Mesendoderm (in vitro differentiated cells): ENCODE data around the gene CORO1C.
"Not testable (repeated sequence)": the region's sequence is repeated elsewhere in the genome, so short reads cannot be mapped to it uniquely, and the experiment has no call there.

Experiments
- DNase-seq: peaks from one replicate; pipeline ENCODE4 v3.0.0; 2013
- H2AK5ac ChIP-seq: 2 replicates; pipeline ENCODE4 v1.6.1; 2013; ENCODE audit warnings: low read length, inconsistent platforms
- H2BK120ac ChIP-seq: 2 replicates; pipeline ENCODE4 v1.6.1; 2013; ENCODE audit warnings: low read depth, mild to moderate bottlenecking, low read length, moderate library complexity, mixed read lengths
- H2BK15ac ChIP-seq: replicated peaks from 2 replicates; pipeline ENCODE4 v1.6.1; 2013; ENCODE audit warnings: low read depth, mild to moderate bottlenecking, moderate library complexity
- H2BK5ac ChIP-seq: 2 replicates; pipeline ENCODE4 v1.6.1; 2013; ENCODE audit warnings: low read length, inconsistent platforms
- H3K18ac ChIP-seq: 2 replicates; pipeline ENCODE4 v1.6.1; 2013; ENCODE audit warnings: mild to moderate bottlenecking, low read length, mixed read lengths
- H3K23ac ChIP-seq: one replicate; pipeline ENCODE4 v1.6.1; 2013; ENCODE audit warnings: low read length
- H3K27ac ChIP-seq: 2 replicates; pipeline ENCODE4 v1.5.1; 2013; ENCODE audit warnings: low read depth, mild to moderate bottlenecking, inconsistent platforms, low read length, moderate library complexity
- H3K27me3 ChIP-seq: 2 replicates; pipeline ENCODE4 v1.6.1; 2013; ENCODE audit warnings: low read length, control low read depth, mild to moderate bottlenecking, inconsistent platforms; ENCODE audit not compliant: insufficient read depth, poor library complexity
- H3K36me3 ChIP-seq: 2 replicates; pipeline ENCODE4 v1.6.1; 2013; ENCODE audit warnings: low read length, inconsistent platforms; ENCODE audit not compliant: control insufficient read depth, insufficient read depth
- H3K4ac ChIP-seq: one replicate; pipeline ENCODE4 v1.6.1; 2013; ENCODE audit warnings: low read depth, mild to moderate bottlenecking, low read length, moderate library complexity
- H3K4me1 ChIP-seq: 2 replicates; pipeline ENCODE4 v1.6.1; 2013; ENCODE audit warnings: low read depth, low read length, inconsistent platforms; ENCODE audit not compliant: control insufficient read depth
- H3K4me2 ChIP-seq: 2 replicates; pipeline ENCODE4 v1.6.1; 2013; ENCODE audit warnings: low read length
- H3K4me3 ChIP-seq: 2 replicates; pipeline ENCODE4 v1.5.1; 2013; ENCODE audit warnings: mild to moderate bottlenecking, low read length
- H3K56ac ChIP-seq: one replicate; pipeline ENCODE4 v1.6.1; 2013; ENCODE audit warnings: low read length
- H3K79me1 ChIP-seq: 2 replicates; pipeline ENCODE4 v1.6.1; 2013; ENCODE audit warnings: low read length, inconsistent platforms
- H3K79me2 ChIP-seq: 2 replicates; pipeline ENCODE4 v1.6.1; 2013; ENCODE audit warnings: mild to moderate bottlenecking, low read length; ENCODE audit not compliant: control insufficient read depth, insufficient read depth
- H3K9ac ChIP-seq: 2 replicates; pipeline ENCODE4 v1.6.1; 2013; ENCODE audit warnings: low read length, inconsistent platforms
- H4K5ac ChIP-seq: one replicate; pipeline ENCODE4 v1.6.1; 2013; ENCODE audit warnings: low read length
- H4K8ac ChIP-seq: one replicate; pipeline ENCODE4 v1.6.1; 2013; ENCODE audit warnings: low read depth, mild to moderate bottlenecking, control low read depth, low read length, moderate library complexity
- WGBS: extraction: QIAGEN DNeasy Blood & Tissue Kit; methylation state at CpG from one replicate; pipeline ENCODE4 v1.1.7; 2013; ENCODE audit warnings: low lambda C conversion rate, missing lambda C conversion rate; ENCODE audit not compliant: insufficient coverage; ENCODE audit errors: extremely low coverage; 5-methylcytosine and 5-hydroxymethylcytosine counted together

CORO1C gene

GRCh38 chr12:108751821-108752220, 20.5 kb upstream of the CORO1C start:
- DNase-seq, result no peak

GRCh38 chr12:108751003-108751402, 19.7 kb upstream of the CORO1C start:
- not testable (repeated sequence) for DNase-seq, H3K23ac ChIP-seq, H3K79me1 ChIP-seq, H3K79me2 ChIP-seq, H3K36me3 ChIP-seq, H2BK120ac ChIP-seq, H3K56ac ChIP-seq, H3K4me2 ChIP-seq, H3K4ac ChIP-seq, H3K27ac ChIP-seq, H4K8ac ChIP-seq, H3K18ac ChIP-seq, H3K9ac ChIP-seq, H2BK15ac ChIP-seq, H3K4me1 ChIP-seq, H2AK5ac ChIP-seq, H2BK5ac ChIP-seq, H3K27me3 ChIP-seq, H3K4me3 ChIP-seq, H4K5ac ChIP-seq
- WGBS, result no CpG with 5 or more reads among the region's 4 CpGs

More at GRCh38 chr12:108751821-108752220, 20.5 kb upstream of the CORO1C start:
- H3K4me3 ChIP-seq, result no peak overlapping the region
- no peak overlapping the region for H2BK15ac ChIP-seq
- no CpG with 5 or more reads among the region's 4 CpGs for WGBS
- no peaks in the 10 kb centered on the region for H3K79me1 ChIP-seq
- no peak overlapping the region for H3K23ac ChIP-seq
- no peaks in the 10 kb centered on the region for H3K4me1 ChIP-seq
- no peak overlapping the region for H2AK5ac ChIP-seq
- no peak overlapping the region for H3K4ac ChIP-seq
- no peak overlapping the region for H3K27ac ChIP-seq
- H2BK120ac ChIP-seq, result no peak overlapping the region
- no peak overlapping the region for H4K5ac ChIP-seq
- H3K27me3 ChIP-seq, result no peaks in the 10 kb centered on the region
- H2BK5ac ChIP-seq, result no peak overlapping the region
- H4K8ac ChIP-seq, result no peak overlapping the region
- H3K79me2 ChIP-seq, result no peaks in the 10 kb centered on the region
- H3K56ac ChIP-seq, result no peak overlapping the region
- H3K36me3 ChIP-seq, result no peaks in the 10 kb centered on the region
- H3K4me2 ChIP-seq, result no peak overlapping the region
- H3K9ac ChIP-seq, result no peak overlapping the region
- H3K18ac ChIP-seq, result no peak overlapping the region

- no peaks in the 10 kb centered on the region for H3K36me3 ChIP-seq
- no peak overlapping the region for H3K27ac ChIP-seq
- H3K79me1 ChIP-seq, result no peaks in the 10 kb centered on the region
- no peak overlapping the region for H2BK15ac ChIP-seq
- no peak overlapping the region for H2BK5ac ChIP-seq
- no peak overlapping the region for H4K8ac ChIP-seq
- no peak overlapping the region for H2AK5ac ChIP-seq
- H3K4ac ChIP-seq, result no peak overlapping the region
- H3K23ac ChIP-seq, result no peak overlapping the region
- H3K56ac ChIP-seq, result no peak overlapping the region
- H3K9ac ChIP-seq, result no peak overlapping the region
- no peaks in the 10 kb centered on the region for H3K79me2 ChIP-seq
- H3K27me3 ChIP-seq, result no peaks in the 10 kb centered on the region
- H3K4me2 ChIP-seq, result no peak overlapping the region
- no peak for DNase-seq
- H4K5ac ChIP-seq, result no peak overlapping the region
- no peak overlapping the region for H3K4me3 ChIP-seq
- no peak overlapping the region for H2BK120ac ChIP-seq
- no peaks in the 10 kb centered on the region for H3K4me1 ChIP-seq
- WGBS, result no CpG with 5 or more reads among the region's 4 CpGs
- H3K18ac ChIP-seq, result no peak overlapping the region
Observed at GRCh38 chr12:108750526-108750925, 19.2 kb upstream of the CORO1C start.

- no CpG with 5 or more reads among the region's 3 CpGs for whole genome bisulfite sequencing
- Histone ChIP-seq H2BK120ac (no peak overlapping the region), H2BK5ac (no peak overlapping the region), H3K36me3 (no peaks in the 10 kb centered on the region), H3K23ac (no peak overlapping the region), H3K18ac (no peak overlapping the region), H3K4me3 (no peak overlapping the region), H3K27ac (no peak overlapping the region), H2AK5ac (no peak overlapping the region), H3K79me1 (no peaks in the 10 kb centered on the region), H4K5ac (no peak overlapping the region), H3K4ac (no peak overlapping the region), H3K56ac (no peak overlapping the region), H3K79me2 (no peaks in the 10 kb centered on the region), H4K8ac (no peak overlapping the region), H3K27me3 (no peaks in the 10 kb centered on the region), H3K4me2 (no peak overlapping the region), H3K4me1 (no peaks in the 10 kb centered on the region), H2BK15ac (no peak overlapping the region), H3K9ac (no peak overlapping the region)
- no peak for DNase-seq
Observed at GRCh38 chr12:108747563-108747962, 16.2 kb upstream of the CORO1C start.

- no peak overlapping the region for H3K18ac ChIP-seq
- WGBS, result no CpG with 5 or more reads among the region's 5 CpGs
- H3K27me3 ChIP-seq, result no peaks in the 10 kb centered on the region
- no peak overlapping the region for H2BK5ac ChIP-seq
- no peak overlapping the region for H2BK120ac ChIP-seq
- no peak overlapping the region for H3K56ac ChIP-seq
- H3K27ac ChIP-seq, result no peak overlapping the region
- no peak overlapping the region for H3K9ac ChIP-seq
- no peaks in the 10 kb centered on the region for H3K4me1 ChIP-seq
- no peak overlapping the region for H3K4me2 ChIP-seq
- no peaks in the 10 kb centered on the region for H3K79me1 ChIP-seq
- H3K4me3 ChIP-seq, result no peak overlapping the region
- no peak for DNase-seq
- no peaks in the 10 kb centered on the region for H3K79me2 ChIP-seq
- H3K36me3 ChIP-seq, result no peaks in the 10 kb centered on the region
- H2BK15ac ChIP-seq, result no peak overlapping the region
- no peak overlapping the region for H3K23ac ChIP-seq
- H4K8ac ChIP-seq, result no peak overlapping the region
- no peak overlapping the region for H3K4ac ChIP-seq
- no peak overlapping the region for H2AK5ac ChIP-seq
- H4K5ac ChIP-seq, result no peak overlapping the region
Observed at GRCh38 chr12:108745641-108746040, 14.3 kb upstream of the CORO1C start.

- WGBS, result no CpG with 5 or more reads among the region's 5 CpGs
- H3K27ac ChIP-seq, result no peak overlapping the region
- H3K36me3 ChIP-seq, result no peaks in the 10 kb centered on the region
- H2AK5ac ChIP-seq, result no peak overlapping the region
- H2BK5ac ChIP-seq, result no peak overlapping the region
- no peak overlapping the region for H2BK15ac ChIP-seq
- H3K4me2 ChIP-seq, result no peak overlapping the region
- no peak for DNase-seq
- no peak overlapping the region for H3K56ac ChIP-seq
- no peaks in the 10 kb centered on the region for H3K79me1 ChIP-seq
- no peak overlapping the region for H3K4ac ChIP-seq
- no peak overlapping the region for H3K18ac ChIP-seq
- H3K9ac ChIP-seq, result no peak overlapping the region
- H3K4me3 ChIP-seq, result no peak overlapping the region
- no peaks in the 10 kb centered on the region for H3K4me1 ChIP-seq
- H2BK120ac ChIP-seq, result no peak overlapping the region
- H3K79me2 ChIP-seq, result no peaks in the 10 kb centered on the region
- no peaks in the 10 kb centered on the region for H3K27me3 ChIP-seq
- H3K23ac ChIP-seq, result no peak overlapping the region
- H4K5ac ChIP-seq, result no peak overlapping the region
- no peak overlapping the region for H4K8ac ChIP-seq
Observed at GRCh38 chr12:108744021-108744897, 12.9 kb upstream of the CORO1C start.
